K562 (cell line): ENCODE measurements around the gene CYFIP2. TPM values are rescaled to one million over a fixed set of nuclear protein-coding genes. Genes with fewer than 3 reads are reported as not detected.

Experiments
- ADNP ChIP-seq: fragments of 200-800 bp; sonication (Bioruptor generic); IDR thresholded peaks from 2 replicates; pipeline ENCODE4 v1.6.1; 2016; ENCODE audit warnings: missing genetic modification characterization, missing compliant biosample characterization
- COPS2 ChIP-seq: fragments of 450-650 bp; conservative IDR thresholded peaks from 2 replicates; pipeline ENCODE4 v1.6.1; 2016; ENCODE audit warnings: mild to moderate bottlenecking, moderate library complexity
- ETV5 ChIP-seq: sonication (generic); formaldehyde crosslinking; IDR thresholded peaks from 2 replicates; pipeline ENCODE4 v1.4.0; 2020; ENCODE audit warnings: low read depth, mild to moderate bottlenecking, missing genetic modification reagents
- HNRNPL ChIP-seq: fragments of 200-400 bp; formaldehyde crosslinking; IDR thresholded peaks from 2 replicates; pipeline ENCODE4 v1.6.1; 2017; ENCODE audit warnings: low read depth, mild to moderate bottlenecking, low read length
- POU5F1 ChIP-seq: fragments of 150-350 bp; IDR thresholded peaks from 2 replicates; pipeline ENCODE4 v1.6.1; 2014; ENCODE audit warnings: borderline replicate concordance, low read length, low read depth, mild to moderate bottlenecking; ENCODE audit not compliant: partially characterized antibody
- TCF3 ChIP-seq: sonication (generic); formaldehyde crosslinking; IDR thresholded peaks from 2 replicates; pipeline ENCODE4 v1.4.0; 2020; ENCODE audit warnings: mild to moderate bottlenecking, missing genetic modification reagents
- ZFX ChIP-seq: sonication (generic); formaldehyde crosslinking; IDR thresholded peaks from 2 replicates; pipeline ENCODE4 v1.8.0; 2022; ENCODE audit warnings: mild to moderate bottlenecking, missing genetic modification reagents, moderate library complexity
- ZNF282 ChIP-seq: sonication (generic); formaldehyde crosslinking; IDR thresholded peaks from 2 replicates; pipeline ENCODE4 v1.8.1; 2023; ENCODE audit warnings: missing genetic modification reagents
- polyA plus RNA-seq, 8 experiments: library from polyadenylated mRNA; depleted of rRNA in 4 of 8; stranded (reverse) in 5 of 8; unstranded in 3 of 8; fragments of >200 nt; fragmentation: Nextera tagmentation in 2 of 8; fragmentation: Illumina TruSeq in 1 of 8; extraction: Ambion mirVana in 2 of 8; extraction: Trizol in 1 of 8; gene quantifications; 2 replicates each; pipeline versions ENCODE4 v1.2.1 to v1.2.3, GENCODE V29; 2011 to 2014; ENCODE audit warnings: inconsistent platforms in 1 of 8, missing spikeins in 1 of 8
- total RNA-seq, 7 experiments: library from RNA; depleted of rRNA in 6 of 7; stranded (reverse); fragments of >200 nt in 6 of 7; fragmentation: Illumina TruSeq in 2 of 7; extraction: Trizol in 2 of 7; gene quantifications; 2 replicates each; pipeline versions ENCODE4 v1.2.1 to v1.2.3, GENCODE V29; 2011 to 2021; ENCODE audit warnings: low replicate concordance in 1 of 7
- TF ChIP-seq, protein P1 (sequence below): fragments of 450-650 bp; formaldehyde crosslinking; IDR thresholded peaks from 2 replicates; pipeline ENCODE4 v1.4.0; 2022; ENCODE audit warnings: mild to moderate bottlenecking, moderate library complexity
- TF ChIP-seq, protein P2 (sequence below): sonication (generic); formaldehyde crosslinking; IDR thresholded peaks from 2 replicates; pipeline ENCODE4 v1.8.0; 2022; ENCODE audit warnings: missing genetic modification reagents, mild to moderate bottlenecking, borderline replicate concordance
- TF ChIP-seq, protein P3 (sequence below): fragments of 250-450 bp; sonication (Bioruptor Pico); IDR thresholded peaks from 2 replicates; pipeline ENCODE4 v1.8.0; 2022; ENCODE audit warnings: inconsistent platforms
- TF ChIP-seq, protein P4 (sequence below): IDR thresholded peaks from 3 replicates; pipeline ENCODE4 v1.6.1; 2011; ENCODE audit warnings: borderline replicate concordance, mild to moderate bottlenecking, moderate library complexity; ENCODE audit not compliant: insufficient read length; ENCODE audit errors: extremely low read depth
- TF ChIP-seq, protein P5 (sequence below), 2 experiments: fragments of 150-350 bp in 1 of 2; IDR thresholded peaks; 2 replicates each; pipeline ENCODE4 v1.6.1; 2012 to 2016; ENCODE audit warnings: low read depth in 2 of 2, low read length in 2 of 2, mild to moderate bottlenecking in 1 of 2, moderate library complexity in 1 of 2
- TF ChIP-seq, protein P6 (sequence below), 3 experiments: fragments of 200-800 bp in 1 of 3; sonication (Bioruptor generic) in 1 of 3; sonication (generic) in 1 of 3; formaldehyde crosslinking in 1 of 3; IDR thresholded peaks; 2 replicates each; pipeline versions ENCODE4 v1.6.1 to v1.8.0; 2016 to 2022; ENCODE audit warnings: mild to moderate bottlenecking in 2 of 3, missing compliant biosample characterization in 2 of 3, missing genetic modification characterization in 2 of 3, missing genetic modification reagents in 1 of 3

The CYFIP2 gene
- total and polyA plus RNA-seq, 9 of the 15 experiments (the other 6 are each of a cell fraction or from before 2014, with no cell fraction given), result 0.76 to 2.9 (median 1.4) TPM; not detected in 1

DNA sequence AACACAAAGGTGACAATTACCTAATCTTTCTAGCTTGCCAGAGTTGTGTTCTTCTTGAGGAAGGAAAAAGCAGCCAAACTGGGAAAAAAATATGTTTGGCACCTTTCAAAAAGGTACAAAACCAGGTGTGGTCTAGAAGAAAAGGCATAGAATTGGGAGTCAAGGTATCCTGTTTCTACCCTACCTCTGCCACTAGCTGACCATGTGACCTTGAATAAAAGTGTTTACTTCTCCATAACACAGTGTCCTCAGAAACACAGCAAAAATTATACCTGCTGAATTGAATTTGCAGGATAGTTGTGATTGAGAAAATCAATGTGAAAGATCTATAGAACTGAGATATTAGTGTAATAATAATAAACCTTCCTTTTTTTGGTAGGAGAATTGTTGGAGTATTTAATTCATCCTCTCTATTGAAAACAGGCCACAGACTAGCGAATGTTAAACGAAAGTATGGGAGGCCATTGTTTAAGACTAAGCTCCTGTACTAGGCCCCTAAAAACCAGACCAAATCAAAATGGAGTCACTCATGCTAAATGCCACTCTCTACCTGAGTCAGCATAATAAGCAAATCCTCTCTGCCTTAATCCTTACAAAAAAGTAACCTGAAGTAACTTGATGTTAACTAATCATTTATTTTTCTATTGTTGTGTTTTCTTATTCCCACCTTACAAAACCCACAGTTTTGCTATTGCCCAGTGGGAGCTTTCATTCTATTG is 12.6 kb downstream of the CYFIP2 start (continued):
- TF ChIP-seq, protein P1, sequence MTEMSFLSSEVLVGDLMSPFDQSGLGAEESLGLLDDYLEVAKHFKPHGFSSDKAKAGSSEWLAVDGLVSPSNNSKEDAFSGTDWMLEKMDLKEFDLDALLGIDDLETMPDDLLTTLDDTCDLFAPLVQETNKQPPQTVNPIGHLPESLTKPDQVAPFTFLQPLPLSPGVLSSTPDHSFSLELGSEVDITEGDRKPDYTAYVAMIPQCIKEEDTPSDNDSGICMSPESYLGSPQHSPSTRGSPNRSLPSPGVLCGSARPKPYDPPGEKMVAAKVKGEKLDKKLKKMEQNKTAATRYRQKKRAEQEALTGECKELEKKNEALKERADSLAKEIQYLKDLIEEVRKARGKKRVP (CRISPR knock-in tag), result peak; percentile 86
- TF ChIP-seq TCF3 (CRISPR knock-in tag) (no peak), ETV5 (CRISPR knock-in tag) (no peak), HNRNPL (no peak), ADNP (tag) (no peak), COPS2 (no peak), ZFX (CRISPR knock-in tag) (no peak), POU5F1 (no peak), ZNF282 (CRISPR knock-in tag) (no peak)
- TF ChIP-seq, protein P2, sequence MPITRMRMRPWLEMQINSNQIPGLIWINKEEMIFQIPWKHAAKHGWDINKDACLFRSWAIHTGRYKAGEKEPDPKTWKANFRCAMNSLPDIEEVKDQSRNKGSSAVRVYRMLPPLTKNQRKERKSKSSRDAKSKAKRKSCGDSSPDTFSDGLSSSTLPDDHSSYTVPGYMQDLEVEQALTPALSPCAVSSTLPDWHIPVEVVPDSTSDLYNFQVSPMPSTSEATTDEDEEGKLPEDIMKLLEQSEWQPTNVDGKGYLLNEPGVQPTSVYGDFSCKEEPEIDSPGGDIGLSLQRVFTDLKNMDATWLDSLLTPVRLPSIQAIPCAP (CRISPR knock-in tag), result no peak
- TF ChIP-seq, protein P3, sequence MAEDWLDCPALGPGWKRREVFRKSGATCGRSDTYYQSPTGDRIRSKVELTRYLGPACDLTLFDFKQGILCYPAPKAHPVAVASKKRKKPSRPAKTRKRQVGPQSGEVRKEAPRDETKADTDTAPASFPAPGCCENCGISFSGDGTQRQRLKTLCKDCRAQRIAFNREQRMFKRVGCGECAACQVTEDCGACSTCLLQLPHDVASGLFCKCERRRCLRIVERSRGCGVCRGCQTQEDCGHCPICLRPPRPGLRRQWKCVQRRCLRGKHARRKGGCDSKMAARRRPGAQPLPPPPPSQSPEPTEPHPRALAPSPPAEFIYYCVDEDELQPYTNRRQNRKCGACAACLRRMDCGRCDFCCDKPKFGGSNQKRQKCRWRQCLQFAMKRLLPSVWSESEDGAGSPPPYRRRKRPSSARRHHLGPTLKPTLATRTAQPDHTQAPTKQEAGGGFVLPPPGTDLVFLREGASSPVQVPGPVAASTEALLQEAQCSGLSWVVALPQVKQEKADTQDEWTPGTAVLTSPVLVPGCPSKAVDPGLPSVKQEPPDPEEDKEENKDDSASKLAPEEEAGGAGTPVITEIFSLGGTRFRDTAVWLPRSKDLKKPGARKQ (CRISPR knock-in tag), result no peak
- TF ChIP-seq, protein P4, sequence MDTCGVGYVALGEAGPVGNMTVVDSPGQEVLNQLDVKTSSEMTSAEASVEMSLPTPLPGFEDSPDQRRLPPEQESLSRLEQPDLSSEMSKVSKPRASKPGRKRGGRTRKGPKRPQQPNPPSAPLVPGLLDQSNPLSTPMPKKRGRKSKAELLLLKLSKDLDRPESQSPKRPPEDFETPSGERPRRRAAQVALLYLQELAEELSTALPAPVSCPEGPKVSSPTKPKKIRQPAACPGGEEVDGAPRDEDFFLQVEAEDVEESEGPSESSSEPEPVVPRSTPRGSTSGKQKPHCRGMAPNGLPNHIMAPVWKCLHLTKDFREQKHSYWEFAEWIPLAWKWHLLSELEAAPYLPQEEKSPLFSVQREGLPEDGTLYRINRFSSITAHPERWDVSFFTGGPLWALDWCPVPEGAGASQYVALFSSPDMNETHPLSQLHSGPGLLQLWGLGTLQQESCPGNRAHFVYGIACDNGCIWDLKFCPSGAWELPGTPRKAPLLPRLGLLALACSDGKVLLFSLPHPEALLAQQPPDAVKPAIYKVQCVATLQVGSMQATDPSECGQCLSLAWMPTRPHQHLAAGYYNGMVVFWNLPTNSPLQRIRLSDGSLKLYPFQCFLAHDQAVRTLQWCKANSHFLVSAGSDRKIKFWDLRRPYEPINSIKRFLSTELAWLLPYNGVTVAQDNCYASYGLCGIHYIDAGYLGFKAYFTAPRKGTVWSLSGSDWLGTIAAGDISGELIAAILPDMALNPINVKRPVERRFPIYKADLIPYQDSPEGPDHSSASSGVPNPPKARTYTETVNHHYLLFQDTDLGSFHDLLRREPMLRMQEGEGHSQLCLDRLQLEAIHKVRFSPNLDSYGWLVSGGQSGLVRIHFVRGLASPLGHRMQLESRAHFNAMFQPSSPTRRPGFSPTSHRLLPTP, result no peak
- TF ChIP-seq, protein P5, sequence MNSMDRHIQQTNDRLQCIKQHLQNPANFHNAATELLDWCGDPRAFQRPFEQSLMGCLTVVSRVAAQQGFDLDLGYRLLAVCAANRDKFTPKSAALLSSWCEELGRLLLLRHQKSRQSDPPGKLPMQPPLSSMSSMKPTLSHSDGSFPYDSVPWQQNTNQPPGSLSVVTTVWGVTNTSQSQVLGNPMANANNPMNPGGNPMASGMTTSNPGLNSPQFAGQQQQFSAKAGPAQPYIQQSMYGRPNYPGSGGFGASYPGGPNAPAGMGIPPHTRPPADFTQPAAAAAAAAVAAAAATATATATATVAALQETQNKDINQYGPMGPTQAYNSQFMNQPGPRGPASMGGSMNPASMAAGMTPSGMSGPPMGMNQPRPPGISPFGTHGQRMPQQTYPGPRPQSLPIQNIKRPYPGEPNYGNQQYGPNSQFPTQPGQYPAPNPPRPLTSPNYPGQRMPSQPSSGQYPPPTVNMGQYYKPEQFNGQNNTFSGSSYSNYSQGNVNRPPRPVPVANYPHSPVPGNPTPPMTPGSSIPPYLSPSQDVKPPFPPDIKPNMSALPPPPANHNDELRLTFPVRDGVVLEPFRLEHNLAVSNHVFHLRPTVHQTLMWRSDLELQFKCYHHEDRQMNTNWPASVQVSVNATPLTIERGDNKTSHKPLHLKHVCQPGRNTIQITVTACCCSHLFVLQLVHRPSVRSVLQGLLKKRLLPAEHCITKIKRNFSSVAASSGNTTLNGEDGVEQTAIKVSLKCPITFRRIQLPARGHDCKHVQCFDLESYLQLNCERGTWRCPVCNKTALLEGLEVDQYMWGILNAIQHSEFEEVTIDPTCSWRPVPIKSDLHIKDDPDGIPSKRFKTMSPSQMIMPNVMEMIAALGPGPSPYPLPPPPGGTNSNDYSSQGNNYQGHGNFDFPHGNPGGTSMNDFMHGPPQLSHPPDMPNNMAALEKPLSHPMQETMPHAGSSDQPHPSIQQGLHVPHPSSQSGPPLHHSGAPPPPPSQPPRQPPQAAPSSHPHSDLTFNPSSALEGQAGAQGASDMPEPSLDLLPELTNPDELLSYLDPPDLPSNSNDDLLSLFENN (IDR thresholded peaks at IDR 0.05; ENCODE audit: low read depth in 2 of 2, low read length in 2 of 2), result no peak
- TF ChIP-seq, protein P6, sequence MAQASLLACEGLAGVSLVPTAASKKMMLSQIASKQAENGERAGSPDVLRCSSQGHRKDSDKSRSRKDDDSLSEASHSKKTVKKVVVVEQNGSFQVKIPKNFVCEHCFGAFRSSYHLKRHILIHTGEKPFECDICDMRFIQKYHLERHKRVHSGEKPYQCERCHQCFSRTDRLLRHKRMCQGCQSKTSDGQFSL (CRISPR knock-in tag; IDR thresholded peaks at IDR 0.05), result no peak
- TF ChIP-seq, protein P6 (tag; IDR thresholded peaks at IDR 0.05), result peak in 1 of 2 experiments; percentile 97; a peak in 2 of 4 replicates
